ENCODE results near the gene AHNAK2.

- TF ChIP-seq EZH2phosphoT487 (IDR thresholded peaks at IDR 0.05; ENCODE audit: low read depth, severe bottlenecking, unreplicated experiment) (no peak), CTCF (IDR thresholded peaks at IDR 0.05; ENCODE audit: poor library complexity) (no peak), EZH2 (IDR thresholded peaks at IDR 0.05; ENCODE audit: borderline replicate concordance) (no peak)
These were observed 16.8 kb upstream of the AHNAK2 start for GRCh38 chr14:104994978-104995377.

Data from hepatocyte (in vitro differentiated cells).